ENCODE measurements around the gene DCANP1.
A peak's percentile ranks its signal among the peaks of the same experiment; 100 is the strongest.

Gene DCANP1

DNA sequence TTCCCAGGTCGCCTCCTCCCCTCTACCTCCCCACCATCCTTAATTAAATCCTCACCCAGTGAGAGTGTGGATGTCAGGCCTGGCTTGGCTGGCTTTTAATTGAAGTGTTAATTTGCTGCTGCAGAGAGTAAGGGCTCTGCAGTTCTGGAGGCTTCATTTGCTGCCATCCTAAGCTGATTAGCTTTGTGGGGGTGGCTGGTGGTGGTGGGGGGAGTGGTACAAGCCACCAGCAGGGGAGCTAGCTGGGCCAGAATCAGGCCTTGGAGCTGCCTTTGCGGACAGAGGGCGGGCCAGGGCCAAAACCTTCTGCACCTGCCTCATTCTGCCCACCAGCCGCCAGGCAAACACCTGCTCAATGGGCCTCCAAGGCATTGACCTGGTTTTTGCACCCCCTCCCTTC, 31.8 kb upstream of the DCANP1 start:
- no peak for DNase-seq

DNA sequence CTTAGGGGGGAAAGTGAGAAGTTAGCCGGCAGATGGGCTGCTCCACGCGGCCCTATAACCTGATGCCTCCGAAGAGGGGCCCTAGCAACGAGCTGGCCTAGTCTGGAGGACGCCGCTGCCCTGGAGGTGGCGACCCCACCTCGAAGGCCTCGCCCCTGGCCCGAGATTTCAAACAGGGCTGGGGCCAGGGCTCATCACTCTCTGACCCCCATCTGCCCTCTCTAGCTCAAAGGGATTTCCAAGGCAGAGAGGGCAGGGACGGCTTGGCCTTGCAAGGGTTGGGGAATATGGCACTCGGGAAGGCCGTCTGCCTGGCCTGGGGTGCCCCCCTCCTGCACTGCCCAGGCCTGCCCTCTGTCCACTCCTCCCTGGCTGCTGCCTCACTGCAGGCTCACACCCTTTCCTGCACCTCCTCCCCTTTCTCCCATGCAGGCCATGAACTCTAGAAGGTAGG, 30.5 kb upstream of the DCANP1 start:
- no peak for DNase-seq

DNA sequence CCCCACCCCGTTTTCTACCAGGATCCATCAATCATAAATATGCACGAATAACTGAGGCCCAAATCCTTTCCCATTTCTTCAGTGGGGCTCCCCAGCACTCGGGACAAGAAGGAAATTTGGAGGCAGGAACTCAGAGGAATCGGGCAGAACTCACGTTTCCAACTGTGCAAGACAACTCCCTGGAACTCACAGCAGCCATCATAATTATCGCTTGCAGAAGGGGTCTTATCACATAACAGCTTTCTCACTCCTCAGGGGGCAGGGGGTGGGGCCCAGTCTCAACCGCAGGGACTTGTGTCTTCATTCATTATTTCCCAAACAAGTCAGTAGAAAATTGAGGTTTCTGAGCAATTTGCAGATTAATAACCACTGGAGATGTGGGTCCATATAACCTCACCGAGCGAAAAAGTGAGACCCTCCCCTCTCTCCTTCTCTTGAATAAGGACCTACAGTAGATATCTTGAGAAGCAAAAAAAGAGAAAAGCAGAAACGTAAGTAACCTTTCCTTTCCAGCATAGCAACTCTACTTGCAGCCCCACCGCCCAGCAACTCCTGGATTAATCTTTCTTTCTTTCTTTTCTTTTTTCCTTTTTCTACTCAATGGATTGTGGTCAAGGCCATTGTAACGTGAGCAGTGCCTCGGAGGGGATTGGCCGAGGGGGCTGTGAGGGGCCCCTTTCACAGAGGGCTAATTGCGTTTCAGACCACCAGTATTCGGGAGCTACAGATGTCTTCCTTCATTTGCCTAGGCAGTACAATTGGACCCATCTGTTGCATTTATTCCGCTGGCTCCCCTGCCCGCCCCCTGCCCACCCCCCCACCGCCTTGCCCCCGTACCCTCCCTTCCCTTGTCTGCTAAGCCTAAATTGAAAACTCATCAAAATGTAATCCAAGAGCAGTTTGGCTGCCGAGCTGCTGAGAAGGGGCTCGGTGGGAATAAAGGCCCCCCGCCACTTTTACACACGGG, 29.8 kb upstream of the DCANP1 start:
- DNase-seq, result no peak

DNA sequence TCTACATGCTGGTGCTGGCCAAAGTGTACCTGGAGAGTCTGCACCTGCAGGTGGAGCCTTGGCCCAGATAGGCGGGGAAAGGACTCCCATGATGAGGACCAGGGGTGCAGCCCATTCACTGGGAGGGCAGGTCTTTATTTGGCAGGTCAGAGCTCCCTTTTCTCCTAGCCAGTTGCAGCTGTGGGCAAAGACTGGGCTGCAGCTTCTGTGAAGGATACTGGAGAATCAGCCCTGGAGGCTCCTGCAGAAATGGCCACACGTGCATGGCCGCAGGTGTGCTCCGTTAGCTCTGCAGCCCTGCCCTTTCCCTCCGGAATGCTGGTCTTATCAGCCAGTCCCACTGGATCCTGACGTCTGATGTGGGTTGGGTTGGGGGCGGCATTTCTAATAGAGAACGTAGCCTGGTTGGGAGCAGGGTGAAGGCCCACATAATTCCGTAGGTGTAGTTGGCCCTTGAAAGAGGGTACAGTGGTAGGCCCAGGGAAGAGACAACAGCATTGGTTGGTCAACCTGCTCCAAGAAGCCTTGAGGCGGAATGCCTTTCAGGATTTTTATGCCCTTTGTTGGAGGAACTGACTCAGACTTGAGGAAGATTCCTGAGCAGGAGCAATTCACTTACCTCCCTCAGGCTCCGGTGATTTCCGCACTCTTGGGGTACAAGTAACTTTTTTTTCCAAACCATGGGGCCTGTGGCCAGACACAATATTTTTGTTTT, 27.0 kb upstream of the DCANP1 start:
- DNase-seq, result no peak

DNA sequence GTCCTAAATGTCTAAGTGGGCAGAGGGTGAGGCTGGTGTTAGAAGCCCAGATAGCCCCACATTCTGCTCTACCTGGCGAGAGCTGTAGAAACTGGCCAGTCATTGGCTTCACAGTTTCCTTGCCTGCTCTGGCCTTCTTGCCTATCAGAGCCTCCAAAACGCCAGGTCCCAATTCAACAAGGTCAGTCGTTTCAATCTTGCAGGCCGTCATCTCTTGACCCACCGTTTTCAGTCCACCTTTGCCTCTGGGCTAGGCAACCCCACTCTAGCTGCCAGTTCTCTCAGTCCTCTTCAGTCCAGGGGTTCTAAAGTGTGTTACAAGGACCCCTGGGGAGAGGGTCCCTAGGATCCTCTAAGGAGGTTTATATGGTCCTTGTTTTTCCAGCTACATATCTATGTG, 25.0 kb upstream of the DCANP1 start:
- DNase-seq, result no peak

DNA sequence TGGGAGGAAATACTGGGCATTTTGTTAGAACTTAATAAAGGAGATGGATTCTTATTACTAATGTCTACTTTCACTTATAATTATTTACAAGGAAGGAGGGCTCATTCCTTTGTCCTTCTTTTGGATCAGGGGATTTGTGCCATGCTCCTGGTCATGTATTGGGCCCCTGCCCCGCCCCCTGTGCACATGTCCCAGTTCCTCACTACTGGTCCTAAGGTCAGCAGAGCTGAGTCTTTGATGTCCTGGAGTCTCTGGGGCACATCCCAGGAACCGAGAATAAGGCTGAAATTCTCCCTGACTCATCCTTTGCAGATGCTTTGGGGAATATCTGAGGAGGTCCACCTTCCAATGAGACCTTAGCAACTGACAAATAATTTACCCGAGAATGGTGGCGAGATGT, 24.6 kb upstream of the DCANP1 start:
- no peak for DNase-seq

DNA sequence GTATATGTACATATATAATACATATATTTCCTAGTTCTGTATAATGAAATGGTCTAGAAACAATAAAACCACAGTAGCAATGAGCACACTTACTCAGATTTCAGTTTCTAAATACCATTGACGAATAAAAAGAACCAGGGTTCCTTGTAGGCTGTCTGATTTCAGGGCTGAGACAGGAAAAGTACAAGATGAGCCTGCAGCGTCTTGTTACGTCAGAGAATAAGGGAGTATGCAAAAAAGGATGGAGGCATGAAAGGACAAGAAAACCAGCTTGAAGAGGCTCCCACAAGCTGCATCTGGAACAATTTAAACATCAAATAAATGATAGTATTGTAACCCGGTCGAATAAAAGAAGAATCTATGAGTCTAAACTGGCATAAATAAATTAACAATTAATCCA, 22.8 kb upstream of the DCANP1 start:
- no peak for DNase-seq

DNA sequence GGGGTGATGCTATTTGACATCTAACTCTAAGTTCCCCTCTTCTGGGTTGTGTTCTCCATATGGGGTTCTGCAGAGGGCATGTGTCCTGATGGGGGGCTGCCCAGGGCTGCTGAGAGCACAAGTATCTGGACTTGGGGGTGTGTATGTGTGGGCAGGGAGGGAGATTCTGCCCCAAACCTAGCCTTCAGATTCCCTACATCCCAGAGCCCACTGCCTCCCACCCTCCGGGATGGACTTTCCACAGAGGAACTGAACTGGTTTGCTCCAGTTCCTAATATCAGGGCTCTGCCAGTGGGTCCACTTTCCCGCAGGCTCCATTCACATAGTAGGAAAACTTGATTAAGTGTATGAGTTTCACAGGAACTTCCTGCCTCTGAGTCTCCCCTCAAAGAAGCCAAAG, 21.4 kb upstream of the DCANP1 start:
- no peak for DNase-seq

DNA sequence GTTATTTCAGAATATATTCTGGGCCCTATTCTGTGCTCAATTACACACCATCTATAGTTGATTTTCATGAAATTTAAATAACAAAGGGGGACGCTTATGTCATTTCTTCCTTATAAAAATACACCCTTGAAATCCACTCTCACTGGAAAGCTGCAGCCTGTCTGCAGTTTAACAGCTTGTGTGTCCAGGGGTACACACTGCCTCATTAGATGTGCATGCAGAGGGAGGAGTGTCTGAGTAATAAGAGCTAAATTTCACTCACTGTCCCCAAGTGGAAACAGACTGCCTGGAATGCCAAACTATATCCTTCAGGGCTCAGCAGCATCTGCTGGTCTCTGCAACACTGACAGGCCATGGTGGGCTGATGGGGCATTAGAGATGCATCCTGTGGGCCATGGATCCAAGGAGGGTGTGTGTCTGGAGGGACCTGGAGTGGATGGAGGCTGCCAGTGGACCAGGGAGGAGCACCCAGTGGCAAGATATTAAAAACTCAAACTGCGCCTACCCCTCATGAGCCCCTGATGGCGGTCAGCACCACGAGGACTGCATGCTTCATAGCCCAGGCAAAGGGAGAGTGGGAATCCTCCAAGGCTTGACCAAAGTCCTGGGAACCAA, 20.8 kb upstream of the DCANP1 start:
- no peak for DNase-seq

DNA sequence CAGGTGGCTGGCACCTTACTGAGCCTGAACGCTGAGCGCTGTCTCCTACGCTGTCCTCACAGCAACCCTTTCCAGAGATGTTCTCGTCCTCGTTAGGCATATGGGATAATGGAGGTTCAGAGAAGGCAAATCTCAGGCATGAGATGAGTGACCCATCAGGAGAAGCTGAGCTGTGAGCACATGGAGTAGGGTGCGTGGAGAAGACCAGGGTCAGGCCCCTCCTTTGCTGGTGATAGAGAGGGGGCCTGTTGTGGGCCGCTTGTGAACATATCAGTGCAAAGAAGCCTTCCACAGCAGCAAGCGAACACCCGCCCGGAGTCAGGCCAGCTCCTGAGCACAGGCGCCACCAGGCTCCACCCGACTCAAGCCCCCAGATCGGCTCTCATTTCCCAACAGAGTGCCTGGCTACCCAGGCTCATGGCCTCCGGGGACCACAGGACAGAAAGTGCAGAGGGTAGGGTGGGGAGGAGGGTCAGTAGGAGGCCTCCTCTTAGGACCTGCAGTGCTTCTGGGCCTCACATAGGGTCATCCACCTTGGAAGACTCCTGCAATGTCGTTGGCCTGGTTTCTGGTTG, 20.0 kb upstream of the DCANP1 start:
- DNase-seq, result no peak

DNA sequence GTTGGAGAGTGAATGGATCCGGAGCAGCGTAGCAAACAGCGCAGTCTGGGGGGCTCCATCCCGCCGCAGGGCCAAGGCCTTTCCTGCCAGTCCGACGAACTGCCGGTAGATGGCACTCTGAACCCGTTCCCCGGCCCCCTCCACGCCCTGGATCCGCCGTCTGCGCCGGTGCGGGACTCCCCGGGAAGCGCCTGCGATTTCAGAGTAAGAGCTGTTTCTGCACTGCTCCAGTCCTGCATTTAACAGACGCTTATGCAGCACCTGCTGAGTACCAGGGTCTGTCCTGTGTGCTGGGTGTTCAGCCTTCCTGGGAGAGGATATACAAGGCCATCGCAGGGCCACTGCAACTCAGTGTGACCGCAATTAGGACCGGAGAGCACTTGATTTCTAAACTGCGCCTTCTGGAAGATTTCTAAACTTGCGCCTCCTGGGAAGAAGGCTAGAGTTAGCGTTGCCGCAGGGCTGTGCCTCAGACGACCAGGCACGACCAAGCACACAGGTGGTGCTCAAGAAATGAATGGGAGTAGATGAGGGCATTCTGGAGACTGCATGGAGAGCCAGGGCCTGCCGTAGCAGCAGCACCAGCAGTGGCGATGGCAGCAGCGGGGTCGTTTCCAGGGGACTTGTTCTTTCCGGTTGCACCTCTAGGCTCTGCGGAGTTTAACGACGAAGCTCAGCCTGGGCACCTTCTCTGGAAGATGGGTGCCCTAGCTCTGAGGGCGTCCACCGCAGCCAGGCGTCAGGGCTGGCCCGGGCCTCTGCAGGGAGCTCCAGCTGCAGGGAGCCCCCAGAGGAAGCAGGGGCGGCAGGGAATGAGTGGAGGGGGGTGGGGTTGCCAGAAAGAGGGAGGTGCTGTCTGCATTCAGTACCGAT, 19.3 kb upstream of the DCANP1 start:
- peak; percentile 89 for DNase-seq

DNA sequence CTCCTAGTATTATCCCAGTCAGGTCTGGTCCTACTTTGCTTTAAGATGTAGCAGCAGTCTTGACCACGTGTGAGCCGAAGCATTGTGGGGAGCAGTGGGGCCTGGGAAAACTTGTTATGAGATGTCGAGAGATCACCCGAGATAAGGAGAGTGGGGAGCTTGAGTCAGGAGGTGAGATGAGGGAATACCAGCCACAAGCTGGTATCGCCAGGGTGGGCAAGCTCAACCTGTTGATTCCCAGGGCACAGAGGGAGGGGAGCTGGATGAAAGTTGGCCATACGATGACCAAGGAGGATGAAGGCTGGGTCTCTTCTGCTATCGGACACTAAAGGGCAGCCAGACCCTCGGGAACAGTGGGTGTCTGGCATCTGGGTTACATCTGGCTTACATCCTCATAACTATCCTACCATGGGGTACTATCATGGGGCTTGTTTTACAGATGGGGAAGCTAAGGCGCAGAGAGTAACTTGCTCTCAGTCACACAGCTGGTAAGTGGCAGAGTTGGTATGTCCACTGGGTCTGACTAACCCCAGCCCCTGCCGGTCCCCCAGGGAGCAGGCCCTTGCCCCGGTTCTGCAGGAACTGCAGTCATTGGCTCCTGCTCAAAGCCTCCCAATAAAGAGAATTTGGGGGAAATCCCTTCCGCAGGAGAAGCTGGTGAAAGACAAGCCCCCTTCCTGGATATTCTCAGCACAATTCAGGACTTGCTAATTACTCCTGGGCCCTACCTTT, 18.4 kb upstream of the DCANP1 start:
- DNase-seq, result no peak

DNA sequence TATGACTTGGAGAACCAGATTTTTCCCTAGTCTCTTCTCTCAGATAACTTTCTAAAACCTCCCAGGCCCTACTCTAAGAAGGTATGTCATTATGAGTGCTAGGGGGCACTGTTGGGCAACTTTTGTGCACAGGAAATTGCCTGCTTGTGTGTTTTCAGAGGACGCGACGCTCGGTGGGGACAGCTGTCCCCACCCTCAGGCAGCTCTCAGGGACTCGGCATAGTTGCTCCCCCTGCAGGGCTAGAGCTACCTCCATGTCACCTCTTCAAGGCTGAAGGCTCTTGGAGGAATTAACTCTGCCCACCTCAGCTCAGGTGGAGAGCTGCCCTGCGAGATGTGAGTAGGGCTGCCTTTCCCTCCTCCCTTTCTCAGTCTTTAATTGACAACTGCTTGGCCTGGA, 15.2 kb upstream of the DCANP1 start:
- DNase-seq, result no peak

DNA sequence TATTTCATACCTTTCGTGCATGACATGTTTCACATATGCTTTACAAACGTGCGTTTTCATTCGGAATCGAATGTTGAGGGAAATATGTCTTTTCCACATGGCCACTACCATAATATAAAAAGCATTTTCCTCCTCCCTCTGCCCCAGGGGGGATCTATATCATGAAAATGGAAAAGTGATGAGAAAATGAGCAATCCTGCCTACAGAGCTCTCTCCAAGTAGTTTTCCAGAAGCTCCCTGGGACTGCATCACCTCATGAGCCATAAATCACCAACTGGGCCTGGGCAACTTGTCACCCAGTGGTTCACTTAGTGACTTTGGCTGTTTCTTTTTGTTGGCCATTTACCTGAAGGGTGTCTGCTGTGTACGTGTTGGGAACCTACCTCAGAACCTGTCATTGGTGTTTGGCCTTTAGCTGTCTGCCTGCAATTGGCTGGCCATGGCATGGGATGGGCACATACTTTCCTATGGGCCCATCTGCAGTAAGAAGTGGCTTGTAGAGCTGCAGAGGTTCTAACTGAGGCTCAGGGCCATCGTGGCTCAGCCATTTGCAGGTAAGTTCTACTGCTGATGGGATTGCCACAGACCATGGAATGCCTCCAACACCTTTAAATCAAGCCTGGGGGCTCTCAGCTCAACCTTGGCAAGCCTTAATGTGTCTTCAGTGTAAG, 14.5 kb upstream of the DCANP1 start:
- no peak for DNase-seq

DNA sequence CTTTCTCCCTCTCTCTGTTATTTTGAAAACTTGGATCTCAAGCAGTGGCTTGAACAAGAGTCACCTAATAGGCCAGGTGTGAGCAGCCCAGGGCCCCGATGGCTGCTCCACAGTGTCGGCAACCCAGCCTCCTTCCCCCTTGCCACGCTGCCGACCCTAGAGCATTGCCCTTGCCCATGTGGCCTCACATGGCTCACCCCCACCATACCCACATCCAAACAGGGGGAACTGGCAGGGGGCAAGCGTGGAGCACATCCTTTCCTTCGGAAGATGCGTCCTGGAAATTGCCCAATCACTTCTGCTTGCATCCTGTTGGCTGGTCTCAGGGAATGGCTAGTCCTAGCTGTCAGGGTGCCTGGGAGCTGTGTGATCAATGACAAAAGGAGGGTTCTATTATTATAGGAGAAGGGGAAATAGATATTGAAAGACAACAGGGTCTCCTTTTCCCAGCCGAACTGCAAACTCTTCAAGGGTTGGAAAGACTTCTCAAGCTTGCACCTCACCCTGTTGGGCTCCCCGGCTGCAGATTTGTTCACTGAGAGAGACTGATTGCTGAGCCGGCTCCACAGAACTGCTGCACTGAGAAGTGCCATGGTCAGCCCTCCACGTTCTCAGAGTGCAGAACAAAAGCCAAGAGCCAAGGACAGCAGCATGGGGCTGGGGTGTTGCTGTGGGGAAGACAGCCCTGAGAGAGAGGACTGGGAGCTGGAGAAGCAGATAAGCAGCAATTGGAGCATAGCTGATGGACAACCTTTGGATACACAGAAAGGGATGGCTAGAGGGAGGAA, 13.3 kb upstream of the DCANP1 start:
- no peak for DNase-seq

DNA sequence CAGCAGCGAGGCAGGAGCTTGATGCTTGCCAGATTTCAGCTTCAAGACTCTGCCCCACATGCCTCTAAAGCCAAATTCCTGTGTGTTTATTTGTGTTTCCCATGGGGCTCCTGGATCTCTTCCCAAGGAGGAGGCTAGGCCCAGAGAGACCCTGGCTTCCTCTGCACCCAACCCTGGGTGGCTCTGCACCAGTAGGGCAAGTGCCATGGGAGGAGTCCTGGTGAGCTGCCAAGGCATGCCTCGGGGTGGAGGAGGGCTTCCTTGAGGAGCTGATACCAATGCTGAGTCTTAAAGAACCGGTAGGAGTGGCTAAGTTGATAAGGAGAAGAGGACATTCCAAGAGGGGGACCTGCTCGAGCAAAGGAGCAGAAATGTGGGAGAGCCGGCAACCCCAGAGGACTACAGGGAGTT, 11.8 kb upstream of the DCANP1 start:
- DNase-seq, result no peak

DNA sequence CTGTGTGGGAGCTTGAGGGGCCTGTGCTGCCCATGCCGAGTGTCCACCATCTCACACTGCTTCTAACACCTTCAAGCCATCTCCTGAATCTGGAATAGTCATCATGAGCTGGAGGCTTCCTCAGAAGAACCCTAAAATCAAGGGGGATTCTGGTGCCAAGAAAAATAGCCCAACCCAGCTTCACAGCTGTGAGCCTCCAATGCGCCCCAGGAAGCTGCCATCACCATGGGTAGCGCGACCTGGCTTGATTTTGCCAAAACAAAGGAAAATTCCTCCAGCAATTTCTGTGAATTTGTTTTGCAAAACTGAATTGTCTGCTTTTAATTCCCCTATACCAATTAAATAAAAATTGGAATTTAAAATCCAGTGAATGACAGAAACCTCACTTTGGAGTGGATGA, 11.2 kb upstream of the DCANP1 start:
- no peak for DNase-seq

DNA sequence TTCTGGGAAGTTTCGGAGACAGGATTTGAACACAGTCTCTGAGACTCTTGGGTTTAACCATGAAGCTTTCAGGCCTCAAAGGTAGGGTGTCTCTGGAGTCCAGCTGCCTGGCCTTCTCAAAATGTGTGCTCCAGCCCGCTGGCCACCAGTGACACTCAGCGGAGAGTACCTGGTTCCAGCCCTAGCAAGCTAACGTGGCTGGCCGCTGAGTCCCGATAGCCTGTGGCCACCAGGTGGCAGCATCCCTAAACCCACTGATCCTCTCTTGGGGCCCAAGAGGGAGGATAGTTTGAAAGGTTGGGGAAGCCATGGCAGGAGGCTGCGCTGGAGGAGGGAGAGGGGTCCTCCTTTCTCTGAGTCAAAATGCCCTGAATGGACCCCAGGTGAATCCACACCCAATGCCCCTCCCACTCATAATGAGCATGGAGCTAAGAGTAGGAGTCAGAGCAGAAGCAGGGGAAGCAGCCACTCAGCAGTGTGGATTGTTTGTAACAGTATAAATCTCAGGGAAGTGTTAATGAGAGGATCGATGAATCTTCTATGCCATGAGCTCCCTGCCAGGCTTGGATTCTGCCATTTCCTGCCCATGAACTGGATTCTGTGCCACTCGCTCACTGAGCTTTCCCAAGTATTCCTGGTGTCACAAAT, 10.4 kb upstream of the DCANP1 start:
- DNase-seq, result peak; percentile 65

DNA sequence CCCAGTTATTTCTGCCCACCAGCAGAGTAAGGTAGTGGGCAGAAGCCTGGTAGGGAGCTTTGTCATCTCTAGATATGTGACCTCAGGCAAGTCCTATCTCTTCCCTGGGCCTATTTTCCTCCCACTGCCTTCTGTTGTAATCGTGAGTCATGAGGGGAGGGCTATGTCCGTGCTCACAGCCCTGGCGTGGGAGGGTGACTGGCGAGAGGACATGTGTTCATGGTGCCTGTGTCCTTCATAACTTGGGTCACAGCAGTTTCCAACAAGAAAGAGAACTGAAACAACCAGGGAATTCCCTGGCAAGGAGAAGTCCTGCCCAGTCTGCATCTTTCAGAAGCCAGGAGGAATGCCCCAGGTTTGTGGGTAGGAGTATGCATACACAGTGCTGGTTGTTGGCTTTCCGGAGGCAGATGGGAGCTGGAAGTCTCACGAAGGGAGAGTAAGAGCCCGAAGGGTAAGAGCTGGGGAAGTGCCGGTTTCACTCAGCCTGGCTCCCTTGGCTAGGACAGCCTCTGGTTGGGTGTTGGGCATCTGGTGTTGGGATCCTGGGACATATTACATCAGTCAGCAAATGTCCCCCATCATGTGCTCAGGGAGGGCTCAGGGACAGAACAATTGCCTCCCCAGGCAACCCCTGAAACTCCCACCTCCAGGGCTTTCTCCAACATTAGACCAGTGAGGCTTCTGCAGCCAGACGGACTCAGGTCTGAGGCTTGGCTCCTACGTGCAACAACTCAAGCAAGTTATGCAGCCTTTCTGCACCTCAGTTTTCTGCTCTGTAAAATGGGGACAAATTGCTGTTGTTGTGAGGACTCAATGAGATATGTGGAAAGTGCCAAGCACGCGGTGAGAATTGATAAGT, 9.3 kb upstream of the DCANP1 start:
- DNase-seq, result no peak

Data from femur (tissue), 1 donor.